GM12878 (cell line): ENCODE results near the gene PACS2. TPM values are rescaled to one million over a fixed set of nuclear protein-coding genes. Genes with fewer than 3 reads are reported as not detected.

Experiments used
- NFYB ChIP-seq: IDR thresholded peaks from 2 replicates; pipeline ENCODE4 v1.6.1; 2011; ENCODE audit warnings: low read depth, mild to moderate bottlenecking, low read length, improper control_type of control experiment, moderate library complexity; ENCODE audit not compliant: insufficient read depth
- RELA ChIP-seq: fragments of 450-650 bp; IDR thresholded peaks from 2 replicates; pipeline ENCODE4 v1.8.0; 2014; ENCODE audit warnings: borderline replicate concordance; ENCODE audit not compliant: partially characterized antibody
- polyA plus RNA-seq, 11 experiments: library from polyadenylated mRNA; depleted of rRNA in 4 of 11; unstranded in 6 of 11; stranded (reverse) in 5 of 11; fragments of >200 nt; fragmentation: Nextera tagmentation in 4 of 11; fragmentation: Illumina TruSeq in 1 of 11; extraction: Ambion mirVana in 4 of 11; extraction: Trizol in 1 of 11; gene quantifications; 1 replicate in 1 of 11; 2 replicates in 10 of 11; pipeline versions ENCODE4 v1.2.1 to v1.2.3, GENCODE V29; 2011 to 2016; ENCODE audit warnings: inconsistent platforms in 2 of 11, missing spikeins in 2 of 11, low read depth in 1 of 11
- total RNA-seq, 4 experiments: library from RNA; depleted of rRNA in 3 of 4; stranded (reverse); fragments of >200 nt in 3 of 4; fragmentation: Illumina TruSeq in 1 of 4; extraction: Trizol in 1 of 4; gene quantifications; 2 replicates each; pipeline versions ENCODE4 v1.2.1 to v1.2.3, GENCODE V29; 2013 to 2021
- TF ChIP-seq, protein P1 (sequence below): fragments of 450-650 bp; IDR thresholded peaks from 2 replicates; pipeline ENCODE4 v1.6.1; 2016; ENCODE audit warnings: mild to moderate bottlenecking, moderate library complexity, borderline replicate concordance
- TF ChIP-seq, protein P2 (sequence below): IDR thresholded peaks from 2 replicates; pipeline ENCODE4 v1.6.1; 2012; ENCODE audit warnings: improper control_type of control experiment, low read depth, low read length; ENCODE audit not compliant: insufficient replicate concordance

PACS2 gene
- total and polyA plus RNA-seq, 10 of the 15 experiments (the other 5 are each of a cell fraction or from before 2014, with no cell fraction given): 0.21 to 37.3 (median 9.4) TPM

DNA sequence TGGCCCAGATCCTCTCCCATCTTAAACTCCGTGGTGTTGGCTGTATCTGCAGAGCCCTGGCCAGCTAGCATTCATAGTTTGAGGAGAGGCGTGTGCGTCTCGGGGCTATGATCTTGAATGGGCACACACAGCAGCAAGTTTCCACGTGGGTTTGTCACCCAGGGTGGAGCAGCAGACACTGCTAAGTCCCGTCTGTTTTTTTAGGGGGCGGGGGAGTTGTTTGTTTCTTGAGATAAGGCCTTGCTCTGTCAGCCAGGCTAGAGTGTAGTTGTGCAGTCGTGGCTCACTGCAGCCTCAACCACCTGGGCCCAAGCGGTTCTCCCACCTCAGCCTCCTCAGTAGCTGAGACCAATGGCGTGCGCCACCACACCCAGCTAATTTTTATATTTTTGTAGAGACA lies 63.7 kb downstream of the PACS2 start (continued):
- TF ChIP-seq, protein P1, sequence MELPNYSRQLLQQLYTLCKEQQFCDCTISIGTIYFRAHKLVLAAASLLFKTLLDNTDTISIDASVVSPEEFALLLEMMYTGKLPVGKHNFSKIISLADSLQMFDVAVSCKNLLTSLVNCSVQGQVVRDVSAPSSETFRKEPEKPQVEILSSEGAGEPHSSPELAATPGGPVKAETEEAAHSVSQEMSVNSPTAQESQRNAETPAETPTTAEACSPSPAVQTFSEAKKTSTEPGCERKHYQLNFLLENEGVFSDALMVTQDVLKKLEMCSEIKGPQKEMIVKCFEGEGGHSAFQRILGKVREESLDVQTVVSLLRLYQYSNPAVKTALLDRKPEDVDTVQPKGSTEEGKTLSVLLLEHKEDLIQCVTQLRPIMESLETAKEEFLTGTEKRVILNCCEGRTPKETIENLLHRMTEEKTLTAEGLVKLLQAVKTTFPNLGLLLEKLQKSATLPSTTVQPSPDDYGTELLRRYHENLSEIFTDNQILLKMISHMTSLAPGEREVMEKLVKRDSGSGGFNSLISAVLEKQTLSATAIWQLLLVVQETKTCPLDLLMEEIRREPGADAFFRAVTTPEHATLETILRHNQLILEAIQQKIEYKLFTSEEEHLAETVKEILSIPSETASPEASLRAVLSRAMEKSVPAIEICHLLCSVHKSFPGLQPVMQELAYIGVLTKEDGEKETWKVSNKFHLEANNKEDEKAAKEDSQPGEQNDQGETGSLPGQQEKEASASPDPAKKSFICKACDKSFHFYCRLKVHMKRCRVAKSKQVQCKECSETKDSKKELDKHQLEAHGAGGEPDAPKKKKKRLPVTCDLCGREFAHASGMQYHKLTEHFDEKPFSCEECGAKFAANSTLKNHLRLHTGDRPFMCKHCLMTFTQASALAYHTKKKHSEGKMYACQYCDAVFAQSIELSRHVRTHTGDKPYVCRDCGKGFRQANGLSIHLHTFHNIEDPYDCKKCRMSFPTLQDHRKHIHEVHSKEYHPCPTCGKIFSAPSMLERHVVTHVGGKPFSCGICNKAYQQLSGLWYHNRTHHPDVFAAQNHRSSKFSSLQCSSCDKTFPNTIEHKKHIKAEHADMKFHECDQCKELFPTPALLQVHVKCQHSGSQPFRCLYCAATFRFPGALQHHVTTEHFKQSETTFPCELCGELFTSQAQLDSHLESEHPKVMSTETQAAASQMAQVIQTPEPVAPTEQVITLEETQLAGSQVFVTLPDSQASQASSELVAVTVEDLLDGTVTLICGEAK: no peak
- TF ChIP-seq RELA: no peak
- no peak for TF ChIP-seq NFYB
- TF ChIP-seq, protein P2, sequence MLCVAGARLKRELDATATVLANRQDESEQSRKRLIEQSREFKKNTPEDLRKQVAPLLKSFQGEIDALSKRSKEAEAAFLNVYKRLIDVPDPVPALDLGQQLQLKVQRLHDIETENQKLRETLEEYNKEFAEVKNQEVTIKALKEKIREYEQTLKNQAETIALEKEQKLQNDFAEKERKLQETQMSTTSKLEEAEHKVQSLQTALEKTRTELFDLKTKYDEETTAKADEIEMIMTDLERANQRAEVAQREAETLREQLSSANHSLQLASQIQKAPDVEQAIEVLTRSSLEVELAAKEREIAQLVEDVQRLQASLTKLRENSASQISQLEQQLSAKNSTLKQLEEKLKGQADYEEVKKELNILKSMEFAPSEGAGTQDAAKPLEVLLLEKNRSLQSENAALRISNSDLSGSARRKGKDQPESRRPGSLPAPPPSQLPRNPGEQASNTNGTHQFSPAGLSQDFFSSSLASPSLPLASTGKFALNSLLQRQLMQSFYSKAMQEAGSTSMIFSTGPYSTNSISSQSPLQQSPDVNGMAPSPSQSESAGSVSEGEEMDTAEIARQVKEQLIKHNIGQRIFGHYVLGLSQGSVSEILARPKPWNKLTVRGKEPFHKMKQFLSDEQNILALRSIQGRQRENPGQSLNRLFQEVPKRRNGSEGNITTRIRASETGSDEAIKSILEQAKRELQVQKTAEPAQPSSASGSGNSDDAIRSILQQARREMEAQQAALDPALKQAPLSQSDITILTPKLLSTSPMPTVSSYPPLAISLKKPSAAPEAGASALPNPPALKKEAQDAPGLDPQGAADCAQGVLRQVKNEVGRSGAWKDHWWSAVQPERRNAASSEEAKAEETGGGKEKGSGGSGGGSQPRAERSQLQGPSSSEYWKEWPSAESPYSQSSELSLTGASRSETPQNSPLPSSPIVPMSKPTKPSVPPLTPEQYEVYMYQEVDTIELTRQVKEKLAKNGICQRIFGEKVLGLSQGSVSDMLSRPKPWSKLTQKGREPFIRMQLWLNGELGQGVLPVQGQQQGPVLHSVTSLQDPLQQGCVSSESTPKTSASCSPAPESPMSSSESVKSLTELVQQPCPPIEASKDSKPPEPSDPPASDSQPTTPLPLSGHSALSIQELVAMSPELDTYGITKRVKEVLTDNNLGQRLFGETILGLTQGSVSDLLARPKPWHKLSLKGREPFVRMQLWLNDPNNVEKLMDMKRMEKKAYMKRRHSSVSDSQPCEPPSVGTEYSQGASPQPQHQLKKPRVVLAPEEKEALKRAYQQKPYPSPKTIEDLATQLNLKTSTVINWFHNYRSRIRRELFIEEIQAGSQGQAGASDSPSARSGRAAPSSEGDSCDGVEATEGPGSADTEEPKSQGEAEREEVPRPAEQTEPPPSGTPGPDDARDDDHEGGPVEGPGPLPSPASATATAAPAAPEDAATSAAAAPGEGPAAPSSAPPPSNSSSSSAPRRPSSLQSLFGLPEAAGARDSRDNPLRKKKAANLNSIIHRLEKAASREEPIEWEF: no peak
